H54 (cell line): Measurements from ENCODE around the gene CDH2.

Experiments used
- DNase-seq: peaks from one replicate; pipeline ENCODE4 v3.0.0; 2011; ENCODE audit warnings: low spot score, mixed read lengths; ENCODE audit not compliant: insufficient read length
- FAIRE-seq: peaks from 3 replicates; lab custom pipeline; 2011; peaks lifted over from hg19 to GRCh38; lab: Jason Lieb, UNC
- POLR2A ChIP-seq: IDR thresholded peaks from 2 replicates; pipeline ENCODE4 v1.6.1; 2011; ENCODE audit warnings: low read depth, mild to moderate bottlenecking, low read length

Gene CDH2

GRCh38 chr18:28177828-28178635 lies 1.1 kb upstream of the CDH2 start:
- no peak for FAIRE-seq
- DNase-seq, result peak; percentile 55

GRCh38 chr18:28176698-28176947 lies 307 bp downstream of the CDH2 start:
- no peak for DNase-seq
- FAIRE-seq, result no peak

More at GRCh38 chr18:28177828-28178635, 1.1 kb upstream of the CDH2 start:
- peak; percentile 60 for TF ChIP-seq POLR2A

GRCh38 chr18:28175930-28176697 lies 816 bp downstream of the CDH2 start:
- TF ChIP-seq POLR2A, result no peak
- DNase-seq, result peak; percentile 9
- FAIRE-seq, result no peak

More at GRCh38 chr18:28176698-28176947, 307 bp downstream of the CDH2 start:
- no peak for TF ChIP-seq POLR2A

GRCh38 chr18:28175150-28175929 lies 1.6 kb downstream of the CDH2 start:
- TF ChIP-seq POLR2A, result no peak
- DNase-seq (peak; percentile 24), FAIRE-seq (no peak)

- DNase-seq (no peak), FAIRE-seq (no peak)
- TF ChIP-seq POLR2A, result no peak
Measured at GRCh38 chr18:28174181-28174905, 2.6 kb downstream of the CDH2 start.

- no peak for TF ChIP-seq POLR2A
- FAIRE-seq (no peak), DNase-seq (no peak)
Measured at GRCh38 chr18:28171837-28172236, 5.1 kb downstream of the CDH2 start.

- DNase-seq (no peak), FAIRE-seq (no peak)
- TF ChIP-seq POLR2A, result no peak
Measured at GRCh38 chr18:28168725-28169124, 8.2 kb downstream of the CDH2 start.

- no peak for DNase-seq
Measured at GRCh38 chr18:28167835-28168349, 9.0 kb downstream of the CDH2 start.

GRCh38 chr18:28164771-28165483 lies 12.0 kb downstream of the CDH2 start:
- FAIRE-seq, result no peak

More at GRCh38 chr18:28167835-28168349, 9.0 kb downstream of the CDH2 start:
- no peak for TF ChIP-seq POLR2A
- no peak for FAIRE-seq

GRCh38 chr18:28163201-28163775 lies 13.6 kb downstream of the CDH2 start:
- no peak for TF ChIP-seq POLR2A
- peak; percentile 61 for FAIRE-seq
- DNase-seq, result no peak

More at GRCh38 chr18:28164771-28165483, 12.0 kb downstream of the CDH2 start:
- no peak for DNase-seq
- TF ChIP-seq POLR2A, result no peak

- FAIRE-seq, result peak; percentile 84
- peak; percentile 15 for DNase-seq
- TF ChIP-seq POLR2A, result no peak
Measured at GRCh38 chr18:28161608-28162599, 15.0 kb downstream of the CDH2 start.

- no peak for FAIRE-seq
- no peak for TF ChIP-seq POLR2A
- DNase-seq, result no peak
Measured at GRCh38 chr18:28159055-28159454, 17.9 kb downstream of the CDH2 start.
